GM20431 (cell line): ENCODE data around the gene WDR73.
"Not testable (repeated sequence)": the region's sequence is repeated elsewhere in the genome, so short reads cannot be mapped to it uniquely, and the experiment has no call there.

Experiments
- in situ Hi-C: fragments of 300-500 bp; cut with MseI, MboI; formaldehyde crosslinking; loops from one replicate; pipeline ENCODE4 v1.15.0; 2020; ENCODE audit warnings: low sequenced_read_pairs; ENCODE audit not compliant: unreplicated experiment

Gene WDR73

GRCh38 chr15:84653910-84654688, at the start of gene WDR73:
Gene WDR73 (minus strand): TSS chr15:84654283. CDS start chr15:84654274, 9 bp downstream.
- in situ Hi-C loops = no loop called here

- in situ Hi-C loops = no loop called here
Measured at GRCh38 chr15:84703808-84704207, 49.7 kb upstream of the WDR73 start.

GRCh38 chr15:84702961-84703482, 48.9 kb upstream of the WDR73 start:
- in situ Hi-C loops = no loop called here

GRCh38 chr15:84699538-84700191, 45.6 kb upstream of the WDR73 start:
- in situ Hi-C loops = no loop called here

GRCh38 chr15:84697236-84697990, 43.3 kb upstream of the WDR73 start:
- in situ Hi-C loops = no loop called here

GRCh38 chr15:84696757-84697156, 42.7 kb upstream of the WDR73 start:
- in situ Hi-C loops = no loop called here

- in situ Hi-C loops = no loop called here
Measured at GRCh38 chr15:84690342-84690741, 36.3 kb upstream of the WDR73 start.

GRCh38 chr15:84689858-84690257, 35.8 kb upstream of the WDR73 start:
- in situ Hi-C loops = no loop called here

GRCh38 chr15:84686446-84686845, 32.4 kb upstream of the WDR73 start:
- in situ Hi-C loops = not testable (repeated sequence)

GRCh38 chr15:84685304-84685703, 31.2 kb upstream of the WDR73 start:
- in situ Hi-C loops = no loop called here

- in situ Hi-C loops = no loop called here
Measured at GRCh38 chr15:84684092-84684491, 30.0 kb upstream of the WDR73 start.

GRCh38 chr15:84681831-84682230, 27.7 kb upstream of the WDR73 start:
- in situ Hi-C loops = no loop called here

- in situ Hi-C loops = no loop called here
Measured at GRCh38 chr15:84671211-84671610, 17.1 kb upstream of the WDR73 start.

GRCh38 chr15:84669726-84670125, 15.6 kb upstream of the WDR73 start:
- in situ Hi-C loops = no loop called here

- in situ Hi-C loops = no loop called here
Measured at GRCh38 chr15:84668221-84668982, 14.3 kb upstream of the WDR73 start.

- in situ Hi-C loops = no loop called here
Measured at GRCh38 chr15:84666373-84666772, 12.3 kb upstream of the WDR73 start.

- in situ Hi-C loops = no loop called here
Measured at GRCh38 chr15:84661001-84661400, 6.9 kb upstream of the WDR73 start.

GRCh38 chr15:84659904-84660781, 6.1 kb upstream of the WDR73 start:
- in situ Hi-C loops = no loop called here

GRCh38 chr15:84658788-84659411, 4.8 kb upstream of the WDR73 start:
- in situ Hi-C loops = no loop called here
